ENCODE data around the gene TPBG.

- TF ChIP-seq POLR2AphosphoS5 (IDR thresholded peaks at IDR 0.05; ENCODE audit: low read depth, low read length) (no peak), POLR2A (IDR thresholded peaks at IDR 0.05; ENCODE audit: low read depth, low read length) (no peak)
Measured at GRCh38 chr6:82410151-82410648, 46.6 kb downstream of the TPBG start.

Data from GM12892 (cell line).